Astrocyte of the hippocampus (primary cell): ENCODE results near the gene FCHSD2.

ENCODE experiments used
- DNase-seq: peaks from one replicate; pipeline ENCODE4 v3.0.0; 2011; ENCODE audit warnings: low read depth, low spot score

The FCHSD2 gene

GRCh38 chr11:73142128-73142377, at the start of gene FCHSD2:
Gene FCHSD2, minus strand, starts transcription at chr11:73142318. Its CDS starts 441 bp downstream, at chr11:73141877.
- DNase-seq, result no peak

GRCh38 chr11:73191151-73191550, 49.0 kb upstream of the FCHSD2 start:
- DNase-seq, result no peak

DNA sequence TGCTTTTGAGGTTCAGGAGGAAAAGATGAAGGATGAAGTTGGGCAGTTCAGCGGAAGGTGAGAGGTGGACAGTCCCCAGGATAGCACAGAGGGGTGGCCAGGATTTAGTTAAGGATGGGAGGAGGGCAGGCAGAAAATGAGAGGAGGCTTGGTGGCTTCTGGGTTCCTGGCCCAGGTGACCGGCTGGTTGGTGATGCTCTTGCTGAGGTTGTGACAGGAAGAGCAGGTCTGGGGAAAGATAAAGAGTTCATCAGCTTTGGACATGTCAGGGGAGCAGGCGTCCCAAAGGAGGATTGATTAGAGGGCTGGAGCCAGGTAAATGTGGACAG, 48.4 kb upstream of the FCHSD2 start:
- DNase-seq, result no peak

DNA sequence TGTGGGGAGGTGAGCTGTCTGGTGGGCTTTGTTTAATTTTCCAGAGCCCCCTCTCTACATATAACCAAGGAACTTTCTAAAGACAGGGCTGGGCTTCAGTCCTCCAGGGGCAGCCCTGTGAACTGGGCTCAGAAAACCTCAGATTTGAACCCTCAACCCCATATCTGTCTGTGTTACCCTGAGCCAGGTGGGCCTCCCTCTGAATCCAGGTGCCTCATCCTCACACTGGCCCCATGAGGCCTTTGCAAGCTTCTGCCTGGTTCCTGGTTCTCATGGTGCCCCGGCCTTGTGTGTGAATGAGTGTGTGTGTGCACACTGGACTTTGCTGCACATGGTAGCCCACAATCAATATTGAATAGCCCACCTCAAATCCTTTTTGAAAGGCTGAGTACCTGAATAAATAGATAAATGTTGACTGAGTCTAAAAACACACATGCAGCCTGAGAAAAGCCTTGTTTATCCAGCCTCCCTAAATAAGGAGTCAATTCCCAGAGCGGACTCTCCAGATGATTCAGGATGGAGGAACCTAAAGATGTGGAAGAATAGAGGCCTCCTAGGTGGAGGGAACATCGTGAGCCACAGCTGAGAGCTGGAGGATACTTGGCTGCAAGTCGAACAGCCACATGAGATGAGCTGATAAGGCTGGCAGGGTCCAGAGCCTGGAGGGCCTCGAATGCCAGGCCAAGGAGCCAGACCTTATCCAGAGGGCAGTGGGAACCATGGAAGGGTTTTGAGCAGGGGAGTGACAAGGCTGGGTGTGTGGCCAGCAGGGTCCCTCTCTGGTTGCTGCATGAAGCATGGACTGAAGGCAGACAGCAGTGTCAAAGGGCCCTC, 47.8 kb upstream of the FCHSD2 start:
- DNase-seq, result no peak

- no peak for DNase-seq
These were observed 47.2 kb upstream of the FCHSD2 start for GRCh38 chr11:73189315-73189714.

DNA sequence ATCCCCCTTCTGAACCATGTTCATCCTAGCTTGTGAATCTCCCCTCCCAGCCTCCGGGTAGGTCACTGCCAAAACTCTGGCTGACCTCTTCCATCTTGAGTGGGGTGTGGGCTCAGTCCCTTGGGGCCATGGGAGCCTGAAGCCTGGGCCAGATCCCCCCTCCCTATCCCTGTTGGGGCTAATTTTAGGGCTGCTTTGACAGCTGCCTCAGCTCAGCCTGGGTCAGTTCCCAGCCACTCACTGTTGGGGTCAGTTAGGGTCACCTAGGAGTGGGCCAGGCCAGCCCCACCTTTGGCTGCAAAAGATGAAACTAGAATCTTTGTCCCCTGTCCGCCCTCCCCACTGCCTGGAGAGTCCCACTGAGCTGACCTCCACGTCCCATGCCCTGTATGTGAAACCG, 46.2 kb upstream of the FCHSD2 start:
- DNase-seq, result no peak

GRCh38 chr11:73187854-73188253, 45.7 kb upstream of the FCHSD2 start:
- no peak for DNase-seq

DNA sequence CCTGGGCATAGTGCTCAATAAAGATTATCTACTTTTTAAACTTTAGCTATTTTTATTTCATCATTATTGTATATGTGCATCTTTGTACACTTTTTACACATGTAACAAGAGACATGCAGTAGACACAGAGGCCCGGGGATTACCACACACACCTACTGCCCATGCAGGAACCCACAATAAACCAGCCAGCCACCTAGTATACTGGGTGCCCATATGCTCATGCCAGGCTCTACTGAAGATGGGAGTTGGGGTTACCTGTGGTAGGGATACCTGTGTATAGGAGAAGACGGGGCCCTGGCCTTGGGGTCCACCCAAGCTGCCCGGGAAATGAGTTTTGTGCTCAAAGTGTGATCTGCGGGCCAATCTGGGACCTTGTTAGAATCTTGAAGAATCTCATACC, 44.8 kb upstream of the FCHSD2 start:
- no peak for DNase-seq

- DNase-seq, result no peak
These were observed 44.3 kb upstream of the FCHSD2 start for GRCh38 chr11:73186294-73186850.

DNA sequence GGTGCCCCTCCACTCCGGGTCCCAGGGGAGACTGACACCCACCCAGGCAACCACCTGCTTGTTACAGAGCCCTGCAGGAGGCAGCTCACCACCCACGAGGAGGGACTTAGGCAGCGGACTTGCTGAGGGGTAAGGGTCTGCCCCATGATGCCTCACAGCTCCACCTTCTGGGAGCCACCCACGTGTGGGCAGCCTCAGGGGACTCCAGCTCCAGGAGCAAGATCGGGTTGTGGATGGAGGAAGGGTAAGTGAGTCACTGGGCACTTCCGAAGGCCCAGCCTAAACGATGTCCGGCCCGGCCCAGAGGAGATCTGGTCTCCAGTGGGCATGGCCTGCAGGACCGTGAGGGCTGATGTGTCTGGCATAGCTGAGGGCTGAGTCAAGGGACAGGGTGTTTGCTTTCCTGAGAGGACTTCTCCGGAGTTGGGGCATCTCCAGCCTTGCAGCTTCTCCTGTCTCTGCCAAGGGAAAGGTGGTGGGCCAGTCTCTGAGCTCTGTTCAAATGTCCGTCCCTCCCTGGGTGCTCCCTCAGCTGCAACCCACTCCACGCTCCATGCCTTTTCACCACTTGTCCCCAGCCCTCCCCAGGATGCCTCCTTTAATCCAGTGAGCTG, 43.7 kb upstream of the FCHSD2 start:
- peak; percentile 53 for DNase-seq

DNA sequence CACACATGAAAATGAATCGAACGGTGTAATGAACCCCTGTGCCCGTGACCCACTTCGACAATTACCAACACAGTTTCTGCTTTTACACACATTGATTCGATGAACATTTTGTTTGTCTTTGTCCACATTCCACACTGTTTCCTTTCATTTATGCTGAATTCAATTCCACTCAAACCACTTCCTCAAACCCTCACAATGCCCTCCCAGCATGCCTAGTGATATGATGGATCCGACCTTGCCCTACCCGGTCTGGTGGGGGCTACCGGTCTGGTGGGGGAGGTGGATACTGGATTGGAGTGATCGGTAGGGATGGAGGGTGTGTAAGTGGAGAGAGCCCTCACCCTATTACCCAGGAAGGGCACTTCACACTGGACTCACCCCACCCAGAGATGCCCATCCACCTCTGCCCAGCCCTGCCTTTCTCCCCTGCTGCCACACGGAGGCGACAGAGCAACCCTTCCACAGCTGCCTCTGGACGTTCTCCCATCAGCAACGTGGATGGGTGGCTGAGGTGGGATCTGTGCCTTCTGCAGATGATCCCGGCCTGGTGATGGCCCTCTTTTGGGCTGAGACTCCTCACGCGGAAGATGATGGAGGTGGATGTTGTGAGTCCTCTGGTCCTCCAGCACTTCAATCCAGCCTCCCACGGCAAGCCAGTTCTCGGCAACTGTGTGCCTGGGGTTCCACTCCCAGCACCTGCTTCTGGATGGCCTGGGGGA, 43.0 kb upstream of the FCHSD2 start:
- peak; percentile 79 for DNase-seq

DNA sequence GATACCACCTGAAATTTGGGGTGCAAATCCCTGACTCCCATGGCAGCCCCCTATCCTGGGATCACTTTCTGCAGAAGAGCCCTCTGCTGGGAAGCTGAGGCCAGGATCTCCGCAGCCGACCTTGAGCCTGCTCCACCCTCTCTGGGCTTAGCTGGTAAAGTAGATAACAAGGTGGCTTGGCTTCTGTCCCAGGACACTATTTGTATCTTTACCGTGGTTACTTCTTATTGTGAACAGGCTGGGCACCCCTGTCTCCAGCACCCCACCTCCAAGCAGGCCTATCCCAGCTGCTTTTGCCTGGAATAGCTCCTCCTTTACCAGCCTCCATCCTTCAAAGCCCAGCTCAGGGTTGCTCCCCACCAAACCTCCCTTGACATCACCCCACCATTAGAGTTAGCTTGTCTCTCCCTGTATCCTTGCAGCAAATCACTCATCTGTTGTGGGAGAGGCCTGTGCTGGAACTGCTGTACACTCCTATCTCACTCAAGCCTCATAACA, 40.8 kb upstream of the FCHSD2 start:
- peak; percentile 27 for DNase-seq

- DNase-seq, result no peak
These were observed 36.6 kb upstream of the FCHSD2 start for GRCh38 chr11:73178681-73179080.

DNA sequence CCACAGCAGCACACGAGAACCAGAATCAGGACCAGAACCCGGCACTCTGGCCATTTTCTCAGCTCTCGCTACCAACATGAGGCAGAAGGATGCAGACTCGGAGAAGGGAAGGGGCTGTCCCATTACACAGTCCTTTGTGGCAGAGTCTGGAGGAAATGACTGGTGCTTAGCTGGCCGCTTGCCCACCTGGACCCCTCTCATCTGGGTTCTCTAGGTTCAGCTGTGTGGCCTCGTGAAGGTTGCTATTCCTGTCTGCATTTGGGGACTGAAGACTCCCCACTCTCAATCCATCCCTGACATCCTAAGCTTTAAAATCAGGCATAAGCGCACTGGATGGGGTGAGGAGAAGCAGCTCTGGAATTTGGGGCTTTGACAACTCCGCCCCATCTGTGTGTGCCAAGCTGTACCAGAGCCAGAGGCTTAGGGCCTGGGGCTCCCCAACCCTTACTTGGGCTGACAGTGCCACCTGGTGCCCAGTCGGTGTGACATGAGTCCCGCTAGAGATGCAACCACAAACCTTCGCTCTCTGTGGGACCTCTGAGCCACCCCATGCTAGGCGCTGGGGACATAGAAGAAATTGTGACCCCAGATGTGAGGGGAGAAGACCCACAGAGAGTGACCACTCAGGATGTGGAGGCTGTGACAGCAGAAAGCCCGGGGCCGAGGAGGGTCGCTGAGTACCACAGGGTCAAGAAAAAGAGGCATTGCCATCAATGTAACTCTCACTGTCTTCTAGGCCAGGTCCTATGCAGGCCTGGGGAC, 35.8 kb upstream of the FCHSD2 start:
- DNase-seq, result peak; percentile 91

GRCh38 chr11:73177380-73177777, 35.3 kb upstream of the FCHSD2 start:
- peak; percentile 47 for DNase-seq

DNA sequence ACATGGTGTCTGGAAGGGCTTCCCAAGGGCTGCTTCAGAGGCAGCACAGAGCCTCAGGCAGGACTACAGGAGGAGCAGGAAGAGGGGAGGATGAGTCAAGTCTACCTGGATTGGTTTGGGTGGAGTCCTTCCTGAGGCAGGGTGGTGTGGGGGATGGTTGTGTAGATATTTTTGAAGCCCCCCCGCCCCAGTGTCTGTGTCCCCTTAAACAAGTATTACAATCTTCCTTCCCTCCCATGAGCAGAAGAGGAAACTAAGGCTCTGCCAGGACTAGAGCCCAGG, 34.7 kb upstream of the FCHSD2 start:
- no peak for DNase-seq

DNA sequence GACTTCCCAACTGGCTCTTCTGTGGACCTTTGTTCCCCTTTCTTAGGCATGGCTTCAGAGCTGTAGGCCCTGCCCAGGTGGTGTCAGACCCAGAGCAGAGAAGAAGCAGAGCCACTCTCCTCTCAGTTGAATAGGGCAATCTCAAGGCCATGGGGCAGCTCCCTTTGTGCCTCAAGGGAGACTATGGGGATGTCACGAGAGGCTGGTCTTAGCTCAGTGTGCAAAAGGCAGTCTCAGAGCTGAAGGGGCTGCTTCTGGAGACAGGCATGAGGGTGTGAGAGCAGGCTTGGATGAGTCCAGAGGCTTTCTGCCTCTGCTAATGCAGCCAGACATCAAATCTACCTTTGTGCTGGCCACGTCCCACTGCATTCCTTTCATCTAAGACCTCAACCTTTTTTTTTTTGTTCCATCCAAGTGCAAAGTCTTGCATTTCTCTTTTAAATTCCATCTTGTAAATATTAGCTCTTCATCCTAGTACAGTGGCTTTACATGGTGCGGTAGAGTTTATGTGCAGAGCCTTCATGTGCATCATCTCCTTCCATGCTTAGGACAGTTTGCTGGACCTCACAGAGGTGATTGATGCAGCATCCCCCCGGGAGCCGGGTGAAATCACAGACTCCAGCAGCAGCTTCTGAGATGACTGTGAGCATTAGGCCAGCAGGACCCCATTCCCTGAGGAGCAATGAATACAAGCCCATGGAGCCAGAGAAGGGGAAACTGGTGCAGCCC, 34.2 kb upstream of the FCHSD2 start:
- no peak for DNase-seq

DNA sequence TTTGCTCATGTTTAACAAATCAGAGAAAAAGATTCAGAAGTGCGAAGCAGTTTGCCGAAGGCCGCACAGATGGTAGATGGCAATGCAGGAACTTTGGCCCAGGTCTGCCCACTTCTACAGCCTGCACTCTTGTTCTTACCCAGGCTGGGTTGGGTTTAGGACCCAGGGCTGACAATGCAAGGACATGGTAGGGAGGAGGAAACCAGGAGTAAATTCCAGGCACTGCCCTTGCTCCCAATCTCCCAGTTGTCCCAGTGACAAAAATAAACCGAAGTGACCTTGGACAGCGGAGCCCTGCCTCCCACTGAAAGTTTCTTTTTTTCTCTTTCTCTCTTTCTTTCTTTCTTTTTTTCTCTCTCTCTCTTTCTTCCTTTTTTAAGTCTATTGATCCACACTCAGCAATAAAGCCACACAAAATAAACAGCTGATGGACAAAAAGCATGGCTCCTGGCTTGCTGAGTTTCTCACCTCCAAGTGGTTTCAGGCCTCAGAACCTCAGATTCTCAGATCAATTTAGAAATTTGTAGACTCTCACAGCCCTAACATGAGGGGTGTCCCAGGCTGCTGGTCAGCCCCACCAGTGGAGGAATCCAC, 33.5 kb upstream of the FCHSD2 start:
- no peak for DNase-seq

- DNase-seq, result no peak
These were observed 32.3 kb upstream of the FCHSD2 start for GRCh38 chr11:73174495-73174791.

- DNase-seq, result no peak
These were observed 31.8 kb upstream of the FCHSD2 start for GRCh38 chr11:73173755-73174494.
